SK-N-MC (cell line): ENCODE results near the gene ITM2B.

Experiments
- DNase-seq: peaks from one replicate; pipeline ENCODE4 v3.0.0-alpha.2; 2011; ENCODE audit warnings: low read depth, low spot score
- H3K27ac ChIP-seq: fragments of 200-600 bp; sonication (generic); 2 replicates; pipeline ENCODE4 v1.5.1; 2016; ENCODE audit warnings: mixed run types
- H3K36me3 ChIP-seq: fragments of 200-600 bp; sonication (generic); 2 replicates; pipeline ENCODE4 v1.6.1; 2017; ENCODE audit warnings: antibody characterized with exemption, low read length, mixed read lengths; ENCODE audit not compliant: insufficient read depth
- H3K4me3 ChIP-seq: fragments of 200-600 bp; sonication (generic); 2 replicates; pipeline ENCODE4 v1.5.1; 2016
- H3K9ac ChIP-seq: fragments of 200-600 bp; sonication (generic); 2 replicates; pipeline ENCODE4 v1.8.0; 2017; ENCODE audit warnings: mixed run types, mixed read lengths; ENCODE audit not compliant: insufficient read length
- H3K9me3 ChIP-seq: fragments of 200-600 bp; sonication (generic); 2 replicates; pipeline ENCODE4 v1.6.1; 2017; ENCODE audit warnings: low read depth, mild to moderate bottlenecking, antibody characterized with exemption, low read length, moderate library complexity, mixed read lengths
- EZH2 ChIP-seq: fragments of 200-600 bp; sonication (generic); IDR thresholded peaks from one replicate; pipeline ENCODE4 v1.6.1; 2017; ENCODE audit warnings: antibody characterized with exemption
- FOXP2 ChIP-seq: optimal IDR thresholded peaks from 2 replicates; pipeline ENCODE3; 2011; ENCODE audit warnings: mild to moderate bottlenecking, moderate library complexity; ENCODE audit not compliant: insufficient read depth; ENCODE audit errors: extremely low read length, control extremely low read depth
- POLR2AphosphoS5 ChIP-seq: IDR thresholded peaks from 2 replicates; pipeline ENCODE4 v1.6.1; 2012; ENCODE audit warnings: mild to moderate bottlenecking, low read depth, low read length, borderline replicate concordance

Gene ITM2B

DNA sequence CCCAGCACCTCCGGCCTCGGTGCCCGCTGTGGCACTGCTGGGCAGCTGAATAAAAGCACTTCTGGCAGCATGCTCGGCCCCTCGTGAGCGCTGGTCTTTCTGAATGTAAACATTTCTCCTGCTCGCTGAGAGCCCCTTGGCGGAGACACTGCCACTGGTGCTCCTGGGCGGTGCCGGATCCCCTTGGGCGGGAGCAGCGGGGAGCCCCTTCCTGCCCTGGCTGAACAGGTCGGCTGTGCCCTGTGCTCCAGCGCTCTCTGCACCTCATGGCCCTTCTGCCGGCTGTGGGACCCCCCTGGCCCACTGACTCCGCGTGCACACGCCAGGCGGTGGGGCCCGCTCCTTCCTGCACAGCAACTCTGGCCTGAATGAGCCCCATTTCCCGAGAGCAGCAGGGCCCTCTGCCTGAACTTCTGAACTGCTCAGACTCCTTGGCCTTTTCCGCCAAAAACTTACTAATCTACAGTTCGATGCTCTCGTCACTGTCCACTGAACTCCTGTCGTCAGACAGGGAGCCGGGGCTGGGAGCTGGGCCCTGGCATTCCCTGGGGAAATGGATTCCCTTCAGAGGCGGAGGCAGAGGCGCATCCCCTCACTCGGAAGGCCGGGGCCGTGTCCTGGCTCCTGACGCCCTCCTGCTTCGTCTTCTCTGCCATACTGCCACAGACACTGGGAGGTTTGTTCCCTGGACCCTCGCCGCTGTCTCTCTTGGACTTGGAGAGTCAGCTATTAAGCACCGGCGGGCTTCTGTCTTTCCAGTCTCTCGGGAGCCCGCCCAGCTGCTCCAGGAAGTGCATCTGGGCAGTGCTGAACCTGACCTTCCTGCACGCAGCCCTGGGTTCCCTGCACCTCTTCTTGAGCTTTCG is 84.7 kb downstream of the ITM2B start:
- no peak overlapping the region for H3K9ac ChIP-seq
- no peak overlapping the region for H3K27ac ChIP-seq

DNA sequence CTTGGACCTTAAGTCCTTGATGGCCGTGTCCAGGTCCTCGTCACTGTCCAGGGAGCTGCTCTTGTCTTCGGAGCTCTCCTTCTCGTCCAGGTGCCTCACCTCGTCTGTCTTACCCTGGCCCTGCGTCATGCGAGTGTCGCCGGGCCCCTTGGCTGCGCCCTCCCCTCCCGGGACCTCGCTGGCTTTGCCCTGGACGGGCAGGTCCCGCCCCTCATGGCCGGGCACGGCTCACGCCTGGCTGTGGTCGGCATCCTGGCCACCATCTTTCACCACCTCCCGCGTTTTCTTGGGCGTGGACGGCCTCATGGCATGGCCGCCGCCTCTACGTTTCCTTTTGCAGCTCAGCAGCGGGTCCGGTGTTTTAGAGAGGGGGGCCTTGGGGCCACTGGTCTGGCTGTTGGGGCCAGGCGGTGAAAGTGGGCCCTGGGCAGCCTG is 85.4 kb downstream of the ITM2B start:
- no peak for TF ChIP-seq POLR2AphosphoS5
- TF ChIP-seq EZH2 = no peak
- no peak for TF ChIP-seq FOXP2
- Histone ChIP-seq H3K27ac (no peak overlapping the region), H3K36me3 (peaks cover 29% of the 10 kb centered on the region; the same call in 1 of the 2 replicates), H3K9ac (no peak overlapping the region), H3K9me3 (no peaks in the 10 kb centered on the region; the same call in 1 of the 2 replicates), H3K4me3 (no peak overlapping the region)
- no peak for DNase-seq

More for the DNA sequence above, 84.7 kb downstream of the ITM2B start:
- Histone ChIP-seq H3K9me3 (no peaks in the 10 kb centered on the region; the same call in 1 of the 2 replicates), H3K4me3 (no peak overlapping the region), H3K36me3 (peaks cover 29% of the 10 kb centered on the region; the same call in 1 of the 2 replicates)
- no peak for TF ChIP-seq FOXP2
- no peak for TF ChIP-seq EZH2
- TF ChIP-seq POLR2AphosphoS5 = no peak
- no peak for DNase-seq

DNA sequence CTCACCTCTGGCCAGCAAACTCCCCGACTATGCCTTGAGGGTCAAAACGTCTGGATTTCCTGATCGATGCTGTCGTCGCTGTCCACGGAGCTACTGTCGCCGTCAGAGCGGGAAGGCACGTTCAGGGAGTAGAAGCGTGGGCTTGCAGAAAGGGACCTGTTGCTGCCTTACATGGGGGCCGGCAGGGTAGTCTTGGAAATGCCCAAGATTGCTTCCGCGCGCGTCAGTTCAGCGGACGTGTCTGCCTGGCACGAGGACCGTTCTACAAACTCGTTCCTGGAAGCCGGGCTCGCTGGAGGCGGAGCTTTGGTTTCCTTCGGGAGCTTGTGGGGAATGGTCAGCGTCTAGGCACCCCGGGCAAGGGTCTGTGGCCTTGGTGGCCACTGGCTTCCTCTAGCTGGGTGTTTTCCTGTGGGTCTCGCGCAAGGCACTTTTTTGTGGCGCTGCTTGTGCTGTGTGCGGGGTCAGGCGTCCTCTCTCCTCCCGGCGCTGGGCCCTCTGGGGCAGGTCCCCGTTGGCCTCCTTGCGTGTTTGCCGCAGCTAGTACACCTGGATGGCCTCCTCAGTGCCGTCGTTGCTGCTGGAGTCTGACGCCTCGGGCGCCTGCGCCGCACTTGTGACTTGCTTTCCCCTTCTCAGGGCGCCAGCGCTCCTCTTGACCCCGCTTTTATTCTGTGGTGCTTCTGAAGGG is 86.0 kb downstream of the ITM2B start:
- TF ChIP-seq FOXP2 (no peak), EZH2 (no peak), POLR2AphosphoS5 (no peak)
- DNase-seq = no peak
- H3K9me3 ChIP-seq = no peaks in the 10 kb centered on the region; the same call in 1 of the 2 replicates
- no peak overlapping the region for H3K27ac ChIP-seq
- peaks cover 26% of the 10 kb centered on the region; the same call in 1 of the 2 replicates for H3K36me3 ChIP-seq
- no peak overlapping the region for H3K4me3 ChIP-seq
- no peak overlapping the region for H3K9ac ChIP-seq
